Amniotic stem cell (primary cell): ENCODE data around the gene IL23R.
"Not testable (repeated sequence)": the region's sequence is repeated elsewhere in the genome, so short reads cannot be mapped to it uniquely, and the experiment has no call there.

Experiments
- DNase-seq: peaks from one replicate; lab custom pipeline; 2025; lab: John Stamatoyannopoulos, UW

IL23R gene

GRCh38 chr1:67192902-67193301, 26.6 kb downstream of the IL23R start:
- no peak for DNase-seq

GRCh38 chr1:67193704-67194103, 27.4 kb downstream of the IL23R start:
- DNase-seq = no peak

- no peak for DNase-seq
These were observed 28.1 kb downstream of the IL23R start for GRCh38 chr1:67194209-67194863.

- DNase-seq = no peak
These were observed 34.5 kb downstream of the IL23R start for GRCh38 chr1:67200755-67201154.

- DNase-seq = no peak
These were observed 35.6 kb downstream of the IL23R start for GRCh38 chr1:67201891-67202290.

GRCh38 chr1:67204298-67204980, 38.2 kb downstream of the IL23R start:
- DNase-seq = no peak

GRCh38 chr1:67207398-67207797, 41.1 kb downstream of the IL23R start:
- not testable (repeated sequence) for DNase-seq

GRCh38 chr1:67208217-67208616, 42.0 kb downstream of the IL23R start:
- DNase-seq = no peak

GRCh38 chr1:67209521-67209920, 43.3 kb downstream of the IL23R start:
- no peak for DNase-seq

GRCh38 chr1:67211589-67212563, 45.6 kb downstream of the IL23R start:
- no peak for DNase-seq

GRCh38 chr1:67213164-67213563, 46.9 kb downstream of the IL23R start:
- no peak for DNase-seq

- no peak for DNase-seq
These were observed 47.7 kb downstream of the IL23R start for GRCh38 chr1:67213948-67214347.

GRCh38 chr1:67214420-67215174, 48.3 kb downstream of the IL23R start:
- DNase-seq = no peak

- DNase-seq = no peak
These were observed 50.1 kb downstream of the IL23R start for GRCh38 chr1:67216401-67216800.

- no peak for DNase-seq
These were observed 51.2 kb downstream of the IL23R start for GRCh38 chr1:67217417-67217816.

GRCh38 chr1:67217938-67218337, 51.7 kb downstream of the IL23R start:
- no peak for DNase-seq

- DNase-seq = no peak
These were observed 58.6 kb downstream of the IL23R start for GRCh38 chr1:67224856-67225255.

GRCh38 chr1:67226688-67227087, 60.4 kb downstream of the IL23R start:
- no peak for DNase-seq

GRCh38 chr1:67227196-67227595, 60.9 kb downstream of the IL23R start:
- DNase-seq = no peak

GRCh38 chr1:67228791-67229190, 62.5 kb downstream of the IL23R start:
- no peak for DNase-seq

- DNase-seq = no peak
These were observed 64.3 kb downstream of the IL23R start for GRCh38 chr1:67230539-67230938.

GRCh38 chr1:67236277-67236676, 70.0 kb downstream of the IL23R start:
- no peak for DNase-seq
